Parathyroid adenoma (tissue), 2 donors: ENCODE data around the gene PDE9A.

ENCODE experiments used
- H2AFZ ChIP-seq: fragments of 300-600 bp; sonication (generic); one replicate; pipeline ENCODE4 v1.7.0; 2017; ENCODE audit warnings: antibody characterized with exemption, mild to moderate bottlenecking
- H3K27ac ChIP-seq: fragments of 300-600 bp; sonication (generic); one replicate; pipeline ENCODE4 v1.7.0; 2017
- H3K27me3 ChIP-seq: fragments of 300-600 bp; sonication (generic); one replicate; pipeline ENCODE4 v1.7.0; 2017; ENCODE audit warnings: low read length; ENCODE audit not compliant: control insufficient read depth, insufficient read depth
- H3K36me3 ChIP-seq: fragments of 300-600 bp; sonication (generic); one replicate; pipeline ENCODE4 v1.7.0; 2017; ENCODE audit warnings: low read length; ENCODE audit not compliant: control insufficient read depth, insufficient read depth
- H3K4me1 ChIP-seq: fragments of 300-600 bp; sonication (generic); one replicate; pipeline ENCODE4 v1.7.0; 2017; ENCODE audit warnings: control low read depth
- H3K4me2 ChIP-seq: fragments of 300-600 bp; sonication (generic); one replicate; pipeline ENCODE4 v1.7.0; 2017; ENCODE audit warnings: low read length
- H3K4me3 ChIP-seq: fragments of 300-600 bp; sonication (generic); one replicate; pipeline ENCODE4 v1.7.0; 2017; ENCODE audit warnings: low read depth, low read length
- H3K79me2 ChIP-seq: fragments of 300-600 bp; sonication (generic); one replicate; pipeline ENCODE4 v1.7.0; 2017; ENCODE audit warnings: control low read depth
- H3K9ac ChIP-seq: fragments of 300-600 bp; sonication (generic); one replicate; pipeline ENCODE4 v1.7.0; 2017; ENCODE audit warnings: mild to moderate bottlenecking
- H3K9me3 ChIP-seq: fragments of 300-600 bp; sonication (generic); one replicate; pipeline ENCODE4 v1.7.0; 2017; ENCODE audit warnings: low read length; ENCODE audit not compliant: control insufficient read depth
- CTCF ChIP-seq: fragments of 300-600 bp; sonication (generic); IDR thresholded peaks from one replicate; pipeline ENCODE4 v1.7.0; 2017; ENCODE audit warnings: antibody characterized with exemption, mild to moderate bottlenecking
- donor health status: primary hyperparathyroidism.

The PDE9A gene

DNA sequence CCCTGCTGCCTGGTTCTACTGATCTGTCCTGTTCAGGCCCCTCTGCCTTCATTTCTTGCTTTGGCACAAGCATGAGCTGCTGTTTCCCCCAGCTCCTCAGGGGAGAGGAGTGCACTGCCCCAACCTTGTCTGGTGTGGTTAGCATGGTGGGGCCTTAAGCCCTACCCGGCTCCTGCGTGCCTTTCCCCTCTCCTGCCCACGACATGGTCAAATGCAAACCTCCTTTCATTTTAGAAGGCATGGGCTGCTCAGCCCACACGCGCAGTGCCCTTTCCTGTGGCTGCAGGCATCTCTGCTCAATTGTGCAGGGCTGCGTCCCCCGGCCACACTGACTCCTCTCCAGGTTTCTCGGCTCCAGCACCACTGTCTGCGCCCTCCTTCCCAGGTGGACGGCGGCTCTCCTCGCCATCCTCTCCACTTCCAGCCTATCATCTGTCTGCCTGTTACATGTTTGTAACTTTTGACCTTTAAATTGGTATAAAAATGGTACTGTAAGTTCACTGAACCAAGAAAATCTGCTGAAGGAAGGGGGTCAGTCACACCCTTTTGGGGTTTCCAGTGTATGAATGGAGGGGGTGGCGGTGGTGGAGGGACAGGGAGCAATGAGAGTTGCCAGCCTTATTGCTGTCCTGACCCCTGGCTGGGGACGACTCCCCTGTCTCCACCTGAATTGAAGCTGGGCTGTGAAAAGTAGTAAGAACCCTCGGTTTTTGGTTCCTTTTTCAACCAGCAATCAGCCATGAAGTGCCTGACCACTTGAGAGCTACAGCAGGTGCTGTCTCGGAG is 5.1 kb downstream of the PDE9A start:
- Histone ChIP-seq H3K4me2 (no peak overlapping the region), H3K9me3 (no peaks in the 10 kb centered on the region), H3K79me2 (peaks cover 5% of the 10 kb centered on the region), H2AFZ (no peak overlapping the region), H3K9ac (no peak overlapping the region), H3K36me3 (no peaks in the 10 kb centered on the region), H3K27ac (no peak overlapping the region), H3K4me3 (no peak overlapping the region), H3K27me3 (no peaks in the 10 kb centered on the region), H3K4me1 (no peaks in the 10 kb centered on the region)
- no peak for TF ChIP-seq CTCF

DNA sequence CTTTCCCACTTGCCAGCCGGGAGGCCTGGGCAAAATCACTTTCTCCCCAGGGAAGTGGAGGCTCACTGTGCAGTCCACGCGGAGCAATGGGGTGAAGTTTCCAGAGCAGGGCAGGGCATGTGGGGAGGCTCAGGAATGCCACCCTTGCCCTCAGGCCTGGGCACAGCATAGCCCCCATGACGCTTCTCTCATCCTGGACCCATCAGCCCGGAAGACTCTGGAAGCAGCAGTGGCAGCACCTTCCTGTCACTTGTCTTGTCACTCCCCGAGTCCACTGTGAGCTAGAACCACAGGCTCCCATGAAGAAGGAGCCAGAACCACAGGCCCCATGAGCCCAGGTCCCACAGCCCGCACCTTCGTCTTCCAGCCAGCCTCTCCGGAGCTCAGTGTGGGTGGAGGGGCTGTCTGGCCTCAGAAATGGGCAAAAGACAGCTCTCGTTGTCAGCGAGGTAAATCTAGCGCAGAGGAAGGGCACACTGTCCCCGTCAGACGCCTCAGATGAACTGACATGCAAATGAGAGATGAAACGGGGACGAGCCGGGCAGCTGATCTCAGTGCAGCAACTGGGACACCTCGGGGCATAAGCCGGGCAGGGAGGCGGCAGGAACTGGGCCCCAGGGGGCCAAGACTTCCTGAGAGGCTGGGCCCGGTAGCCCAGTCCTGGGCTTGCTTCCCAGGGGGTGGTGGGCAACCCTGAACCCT is 6.1 kb downstream of the PDE9A start:
- no peaks in the 10 kb centered on the region for H3K4me1 ChIP-seq
- no peaks in the 10 kb centered on the region for H3K36me3 ChIP-seq
- H3K9me3 ChIP-seq, result no peaks in the 10 kb centered on the region
- H3K4me2 ChIP-seq, result no peak overlapping the region
- peaks cover 5% of the 10 kb centered on the region for H3K79me2 ChIP-seq
- H2AFZ ChIP-seq, result no peak overlapping the region
- no peak overlapping the region for H3K27ac ChIP-seq
- H3K9ac ChIP-seq, result no peak overlapping the region
- H3K27me3 ChIP-seq, result no peaks in the 10 kb centered on the region
- TF ChIP-seq CTCF, result no peak
- no peak overlapping the region for H3K4me3 ChIP-seq

DNA sequence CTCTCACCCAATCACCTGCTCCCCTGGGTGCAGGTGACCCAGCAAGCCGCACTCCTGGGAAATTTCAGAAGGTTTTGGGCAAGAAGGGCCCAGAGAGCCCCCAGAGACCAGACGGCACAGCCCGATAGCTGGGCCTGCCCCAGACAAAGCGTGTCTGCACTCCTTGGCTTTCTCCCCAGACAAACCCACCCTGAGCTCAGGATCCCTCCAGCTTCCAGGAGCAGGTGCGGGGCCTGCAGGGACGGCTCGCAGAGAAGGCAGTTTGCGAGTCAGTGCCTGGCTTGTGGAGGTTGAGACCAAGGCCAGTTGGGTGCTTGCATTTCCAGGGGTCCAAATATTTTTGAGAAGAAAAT is 6.7 kb downstream of the PDE9A start:
- no peak overlapping the region for H3K4me3 ChIP-seq
- no peaks in the 10 kb centered on the region for H3K36me3 ChIP-seq
- no peak for TF ChIP-seq CTCF
- H3K4me2 ChIP-seq, result no peak overlapping the region
- no peaks in the 10 kb centered on the region for H3K4me1 ChIP-seq
- no peaks in the 10 kb centered on the region for H3K9me3 ChIP-seq
- peaks cover 5% of the 10 kb centered on the region for H3K79me2 ChIP-seq
- H2AFZ ChIP-seq, result no peak overlapping the region
- no peaks in the 10 kb centered on the region for H3K27me3 ChIP-seq
- no peak overlapping the region for H3K9ac ChIP-seq
- no peak overlapping the region for H3K27ac ChIP-seq

DNA sequence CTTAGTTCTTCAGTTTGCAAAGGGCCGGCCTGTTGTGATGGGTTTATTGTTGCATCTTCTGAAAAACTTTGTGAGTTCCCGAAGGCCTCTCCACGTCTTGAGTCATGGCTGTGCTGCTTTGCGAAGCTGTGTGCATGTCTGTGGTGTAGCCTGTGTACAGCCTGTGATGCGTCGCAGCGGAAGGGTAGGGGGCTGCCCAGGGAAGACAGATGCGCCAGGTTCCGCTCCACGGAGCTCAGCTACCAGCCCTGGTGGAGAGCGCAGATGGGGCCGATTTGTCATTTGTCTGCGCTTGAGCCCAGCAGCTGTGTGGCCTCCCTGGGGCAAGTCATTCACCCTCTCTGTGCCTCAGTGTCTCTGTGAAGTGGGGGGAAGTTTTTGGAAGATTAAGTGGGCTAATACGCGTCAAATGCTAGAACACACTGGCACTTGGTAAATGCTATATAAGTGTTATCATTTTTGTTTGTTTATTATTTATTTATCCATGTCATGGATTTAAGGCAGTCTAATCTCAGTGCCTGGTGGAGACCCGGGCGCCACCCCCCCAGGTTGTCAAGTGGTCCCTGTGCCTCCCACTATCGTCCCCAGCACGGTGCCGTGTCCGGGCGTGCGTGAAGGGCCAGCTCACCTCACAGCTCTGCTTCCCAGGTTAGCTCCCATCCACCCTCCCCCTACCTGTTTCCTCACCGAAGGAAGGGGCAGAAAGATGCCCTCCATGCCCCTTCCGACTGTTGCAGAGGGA is 8.4 kb downstream of the PDE9A start:
- no peak for TF ChIP-seq CTCF

More for the DNA sequence above, 8.4 kb downstream of the PDE9A start:
- H2AFZ ChIP-seq, result no peak overlapping the region
- H3K9me3 ChIP-seq, result no peaks in the 10 kb centered on the region
- no peak overlapping the region for H3K27ac ChIP-seq
- no peak overlapping the region for H3K4me3 ChIP-seq
- H3K27me3 ChIP-seq, result no peaks in the 10 kb centered on the region
- no peaks in the 10 kb centered on the region for H3K4me1 ChIP-seq
- H3K79me2 ChIP-seq, result peaks cover 5% of the 10 kb centered on the region
- H3K36me3 ChIP-seq, result no peaks in the 10 kb centered on the region
- H3K4me2 ChIP-seq, result no peak overlapping the region
- no peak overlapping the region for H3K9ac ChIP-seq
